ENCODE results near the gene CD300A. TPM values are rescaled to one million over a fixed set of nuclear protein-coding genes. Genes with fewer than 3 reads are reported as not detected.

The CD300A gene
- total RNA-seq, 1 experiment from 2014 or later = not detected

- BruUV-seq (replicated peaks) = no TSS peak
- Mint-ChIP-seq H3K36me3 (ENCODE audit: insufficient read depth, unreplicated experiment) (no peaks in the 10 kb centered on the region), H3K4me3 (ENCODE audit: unreplicated experiment) (no peak overlapping the region), H3K27me3 (ENCODE audit: insufficient read depth, unreplicated experiment) (peaks cover 26% of the 10 kb centered on the region), H3K9me3 (ENCODE audit: unreplicated experiment) (peaks cover 8% of the 10 kb centered on the region), H3K27ac (ENCODE audit: low read depth, unreplicated experiment) (no peak overlapping the region), H3K4me1 (ENCODE audit: insufficient read depth, unreplicated experiment) (no peaks in the 10 kb centered on the region)
- ChIA-PET CTCF (interaction anchor here (0.6 to 1.5 kb wide), 5 partner anchors 14 to 203 kb away, joined by 3 to 4 read pairs (median 4); partner anchors contain the start of gene BTBD17), POLR2A (no interaction called here)
- DNase-seq (ENCODE audit: unreplicated experiment) = no peak
- TF ChIP-seq CTCF (IDR thresholded peaks at IDR 0.05; ENCODE audit: unreplicated experiment) = no peak
- intact Hi-C loops (cut with micrococcal nuclease) = no loop called here
These were observed 4.9 kb downstream of the CD300A start for GRCh38 chr17:74471341-74471740.

GRCh38 chr17:74472890-74473289 is 6.5 kb downstream of the CD300A start:
- no peaks in the 10 kb centered on the region for H3K4me1 Mint-ChIP-seq (ENCODE audit: insufficient read depth, unreplicated experiment)
- peaks cover 37% of the 10 kb centered on the region for H3K27me3 Mint-ChIP-seq (ENCODE audit: insufficient read depth, unreplicated experiment)
- no peaks in the 10 kb centered on the region for H3K36me3 Mint-ChIP-seq (ENCODE audit: insufficient read depth, unreplicated experiment)
- no peak for TF ChIP-seq CTCF (IDR thresholded peaks at IDR 0.05; ENCODE audit: unreplicated experiment)
- intact Hi-C loops (cut with micrococcal nuclease) = no loop called here
- DNase-seq (ENCODE audit: unreplicated experiment) = no peak
- no TSS peak for BruUV-seq (replicated peaks)
- H3K27ac Mint-ChIP-seq (ENCODE audit: low read depth, unreplicated experiment) = no peak overlapping the region
- no peak overlapping the region for H3K4me3 Mint-ChIP-seq (ENCODE audit: unreplicated experiment)
- ChIA-PET CTCF (interaction anchor here (1.0 kb wide), 1 partner anchor 111 kb away, joined by 5 read pairs; the partner anchor contains the start of gene BTBD17), POLR2A (no interaction called here)
- peaks cover 8% of the 10 kb centered on the region for H3K9me3 Mint-ChIP-seq (ENCODE audit: unreplicated experiment)

- ChIA-PET POLR2A (no interaction called here), CTCF (no interaction called here)
- intact Hi-C loops (cut with micrococcal nuclease) = no loop called here
- H3K27me3 Mint-ChIP-seq (ENCODE audit: insufficient read depth, unreplicated experiment) = peaks cover 41% of the 10 kb centered on the region
- TF ChIP-seq CTCF (IDR thresholded peaks at IDR 0.05; ENCODE audit: unreplicated experiment) = no peak
- H3K27ac Mint-ChIP-seq (ENCODE audit: low read depth, unreplicated experiment) = no peak overlapping the region
- no TSS peak for BruUV-seq (replicated peaks)
- H3K36me3 Mint-ChIP-seq (ENCODE audit: insufficient read depth, unreplicated experiment) = no peaks in the 10 kb centered on the region
- H3K4me1 Mint-ChIP-seq (ENCODE audit: insufficient read depth, unreplicated experiment) = no peaks in the 10 kb centered on the region
- no peak overlapping the region for H3K4me3 Mint-ChIP-seq (ENCODE audit: unreplicated experiment)
- no peak for DNase-seq (ENCODE audit: unreplicated experiment)
- peaks cover 8% of the 10 kb centered on the region for H3K9me3 Mint-ChIP-seq (ENCODE audit: unreplicated experiment)
These were observed 6.9 kb downstream of the CD300A start for GRCh38 chr17:74473294-74473693.

GRCh38 chr17:74474043-74474792 is 7.8 kb downstream of the CD300A start:
- Mint-ChIP-seq H3K27ac (ENCODE audit: low read depth, unreplicated experiment) (no peak overlapping the region), H3K36me3 (ENCODE audit: insufficient read depth, unreplicated experiment) (no peaks in the 10 kb centered on the region), H3K4me3 (ENCODE audit: unreplicated experiment) (no peak overlapping the region), H3K27me3 (ENCODE audit: insufficient read depth, unreplicated experiment) (peaks cover 50% of the 10 kb centered on the region), H3K9me3 (ENCODE audit: unreplicated experiment) (peaks cover 8% of the 10 kb centered on the region), H3K4me1 (ENCODE audit: insufficient read depth, unreplicated experiment) (no peaks in the 10 kb centered on the region)
- no peak for TF ChIP-seq CTCF (IDR thresholded peaks at IDR 0.05; ENCODE audit: unreplicated experiment)
- BruUV-seq (replicated peaks) = no TSS peak
- DNase-seq (ENCODE audit: unreplicated experiment) = no peak
- ChIA-PET POLR2A (no interaction called here), CTCF (interaction anchor here (0.6 kb wide), 1 partner anchor 339 kb away, joined by 3 read pairs; no protein-coding TSS in a partner anchor)
- intact Hi-C loops (cut with micrococcal nuclease) = no loop called here
